Coronary artery (tissue), 2 donors: Measurements from ENCODE around the gene ATP1A3.
"Not testable (repeated sequence)": the region's sequence is repeated elsewhere in the genome, so short reads cannot be mapped to it uniquely, and the experiment has no call there.

ENCODE experiments used
- DNase-seq: peaks from one replicate; pipeline ENCODE4 v3.0.0-alpha.2; 2017; ENCODE audit warnings: low spot score
- H3K27ac ChIP-seq, 2 donors: fragments of 200-600 bp; sonication (generic); one replicate each; pipeline ENCODE4 v1.5.1; 2016 to 2019
- H3K4me3 ChIP-seq: fragments of 200-600 bp; sonication (generic); 2 replicates; pipeline ENCODE4 v1.5.1; 2016; ENCODE audit warnings: mild to moderate bottlenecking, moderate library complexity
- CTCF ChIP-seq: fragments of 200-600 bp; sonication (generic); IDR thresholded peaks from one replicate; pipeline ENCODE4 v1.5.1; 2019; ENCODE audit warnings: antibody characterized with exemption

ATP1A3 gene

DNA sequence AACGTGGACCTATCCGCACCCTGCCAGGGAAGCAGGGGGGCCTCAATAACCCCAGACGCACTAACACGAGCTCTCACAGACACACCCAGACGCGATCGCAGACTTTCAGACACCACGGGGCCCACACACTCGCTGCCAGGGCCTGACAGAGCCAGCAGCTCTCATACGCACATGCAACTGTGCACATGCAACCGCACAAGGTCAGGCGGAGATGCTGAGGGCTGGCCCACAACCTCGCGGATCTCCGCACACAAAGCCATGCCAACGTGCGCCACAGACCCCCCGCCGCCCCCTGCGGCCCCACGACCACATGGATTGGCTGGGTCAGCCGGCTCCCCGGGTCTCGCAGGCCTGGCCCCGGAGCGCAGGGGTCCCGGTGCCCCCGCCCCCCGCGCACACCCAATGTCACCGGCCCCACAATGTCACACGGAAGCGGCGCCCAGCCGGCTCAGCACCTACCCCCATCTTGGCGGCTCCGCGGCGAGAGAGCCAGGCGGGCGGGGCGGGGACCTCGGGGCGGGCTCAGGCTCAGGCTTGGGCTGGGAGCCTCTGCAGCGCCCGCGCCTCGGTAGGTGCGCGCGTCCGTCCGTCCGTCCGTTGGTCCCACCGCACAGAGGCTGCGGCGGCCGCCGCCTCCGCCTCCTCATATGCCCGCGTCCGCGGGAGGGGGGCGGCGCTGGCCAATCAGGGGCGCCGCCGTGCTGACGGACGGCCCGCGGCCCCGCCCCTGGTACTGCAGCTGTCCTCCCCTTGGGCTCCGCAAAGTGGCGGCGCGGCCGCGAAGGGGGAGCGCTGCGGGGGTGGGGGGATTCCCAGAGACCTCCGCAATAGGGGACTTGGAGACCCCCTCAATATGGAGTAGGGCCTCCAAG lies at the start of gene ATP1A3:
ATP1A3 (minus strand) TSS at position 619 of the 872 bp plus-strand sequence; CDS start at position 465, 154 bp downstream.
- TF ChIP-seq CTCF, result no peak
- DNase-seq, result no peak
- H3K27ac ChIP-seq, result no peak within 1 kb of the TSS
- peak within 1 kb of the TSS; percentile 67 for H3K4me3 ChIP-seq

DNA sequence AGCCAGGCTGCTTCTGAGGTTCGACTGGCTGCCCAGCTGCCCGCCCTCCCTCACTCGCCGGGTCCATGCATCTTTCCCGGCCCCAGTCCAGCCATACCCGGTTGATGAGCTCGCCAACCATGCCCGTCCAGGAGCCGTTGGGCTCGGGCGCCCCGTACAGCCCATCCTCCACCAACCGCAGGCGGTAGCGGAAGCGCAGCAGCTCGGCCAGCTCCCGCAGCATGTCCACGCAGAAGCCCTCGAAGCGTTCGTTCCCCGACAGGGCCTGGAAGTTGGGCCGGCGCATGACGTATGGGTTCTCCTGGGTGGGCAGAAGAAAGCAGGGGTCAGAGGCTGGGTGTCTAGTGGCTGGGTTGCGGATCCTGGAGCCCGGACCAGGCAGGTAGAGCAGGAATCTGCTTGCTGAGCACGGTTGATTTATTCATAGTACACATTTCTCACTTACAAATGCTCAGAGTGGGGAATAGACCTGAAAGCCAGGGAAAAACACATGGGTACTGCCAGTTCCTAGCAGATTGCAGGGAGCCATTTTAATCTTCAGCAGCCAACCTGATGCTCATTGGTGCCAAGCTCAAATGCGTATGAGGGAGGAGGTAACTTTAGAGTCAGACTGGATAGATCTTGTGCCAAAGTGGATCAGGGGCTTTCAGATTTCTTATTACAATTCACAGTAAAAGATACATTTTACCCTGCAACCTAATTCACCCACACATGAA lies 48.6 kb upstream of the ATP1A3 start:
- no peak for DNase-seq
- no peak overlapping the region for H3K4me3 ChIP-seq
- no peak for TF ChIP-seq CTCF
- H3K27ac ChIP-seq, result no peak overlapping the region

DNA sequence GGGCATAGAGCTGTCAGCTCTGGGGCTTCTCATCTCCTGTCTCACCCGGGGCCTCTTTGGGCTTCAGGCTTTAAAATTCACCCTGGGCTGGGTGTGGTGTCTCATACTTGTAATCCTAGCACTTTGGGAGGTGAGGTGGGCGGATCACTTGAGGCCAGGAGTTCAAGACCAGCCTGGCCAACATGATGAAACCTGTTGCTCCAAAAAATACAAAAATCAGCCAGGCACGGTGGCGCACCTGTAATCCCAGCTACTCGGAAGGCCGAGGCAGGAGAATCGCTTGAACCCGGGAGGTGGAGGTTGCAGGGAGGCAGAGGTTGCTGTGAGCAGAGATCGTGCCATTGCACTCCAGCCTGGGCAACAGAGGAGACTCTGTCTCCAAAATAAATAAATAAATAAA lies 46.5 kb upstream of the ATP1A3 start:
- DNase-seq, H3K27ac ChIP-seq, H3K4me3 ChIP-seq: not testable (repeated sequence)

DNA sequence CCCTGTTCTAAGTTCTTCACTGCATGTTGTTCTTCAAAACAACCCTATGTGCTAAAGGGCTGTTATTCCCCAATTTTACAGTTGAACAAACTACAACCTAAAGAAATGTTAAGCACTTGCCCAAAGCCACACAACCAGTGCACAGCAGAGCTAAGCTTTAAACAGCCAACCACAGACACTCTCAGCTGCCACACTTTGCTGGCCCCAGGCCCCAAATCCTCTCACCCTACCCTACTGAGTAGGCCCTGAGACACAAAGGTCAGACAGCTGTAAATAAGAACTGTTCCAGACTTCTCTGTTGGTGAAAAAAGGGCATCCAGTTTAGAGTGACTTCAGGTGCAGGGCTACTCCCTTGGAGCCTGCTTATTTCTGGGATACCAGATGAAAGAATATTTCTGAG lies 46.0 kb upstream of the ATP1A3 start:
- Histone ChIP-seq H3K27ac (no peak overlapping the region), H3K4me3 (no peak overlapping the region)
- no peak for DNase-seq
- no peak for TF ChIP-seq CTCF

GRCh38 chr19:42038666-42039065 lies 44.6 kb upstream of the ATP1A3 start:
- TF ChIP-seq CTCF, result no peak
- H3K4me3 ChIP-seq, result no peak overlapping the region
- DNase-seq, result no peak
- H3K27ac ChIP-seq, result no peak overlapping the region

DNA sequence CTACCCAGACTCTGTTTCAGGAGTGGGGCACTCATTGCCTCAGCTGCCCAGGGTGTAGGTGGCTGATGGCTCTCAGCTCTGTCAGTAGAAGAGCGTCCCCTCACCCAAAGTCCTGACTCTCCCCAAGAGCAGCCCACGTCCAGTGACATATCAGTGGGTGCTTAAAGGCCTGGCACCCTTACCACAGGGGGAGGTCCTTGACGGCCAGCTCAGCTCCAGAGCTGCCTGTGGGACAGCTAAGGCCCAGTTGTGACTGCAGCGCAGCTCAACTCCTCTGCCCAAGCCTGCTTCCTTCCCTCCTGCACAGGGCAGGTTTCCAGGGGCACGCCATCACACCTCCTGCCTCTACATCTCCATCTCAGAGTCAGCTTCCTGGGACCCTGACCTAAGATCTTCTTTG lies 43.6 kb upstream of the ATP1A3 start:
- TF ChIP-seq CTCF, result no peak
- DNase-seq, result no peak
- Histone ChIP-seq H3K4me3 (no peak overlapping the region), H3K27ac (no peak overlapping the region)

GRCh38 chr19:42034640-42035391 lies 40.8 kb upstream of the ATP1A3 start:
- peak; percentile 81 for TF ChIP-seq CTCF
- not testable (repeated sequence) for H3K4me3 ChIP-seq, DNase-seq, H3K27ac ChIP-seq
